ENCODE data around the gene PPFIA4.

The PPFIA4 gene

GRCh38 chr1:203060115-203060514, 33.8 kb downstream of the PPFIA4 start:
- DNase-seq: no peak

DNA sequence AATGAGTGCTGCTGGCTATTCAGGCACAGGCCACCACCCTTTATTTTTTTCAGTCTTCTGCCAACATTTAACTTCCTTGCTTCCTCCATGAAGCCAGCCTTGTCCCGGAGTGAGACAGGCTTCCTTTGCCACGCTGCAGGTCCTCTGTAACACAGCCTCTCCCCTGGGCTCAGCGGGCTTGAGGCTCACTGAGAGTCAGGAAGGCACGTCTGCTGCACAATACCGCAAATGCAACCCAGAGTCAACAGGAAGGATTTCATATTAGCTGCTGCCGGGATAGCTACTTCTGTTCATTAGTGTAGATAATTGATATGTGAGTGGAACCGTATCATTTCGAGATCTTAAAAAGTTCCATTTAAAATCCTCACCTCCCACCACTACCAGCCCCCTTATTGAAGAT, 37.0 kb downstream of the PPFIA4 start:
- DNase-seq: no peak

- DNase-seq: no peak
Observed at GRCh38 chr1:203065191-203065590, 38.9 kb downstream of the PPFIA4 start.

DNA sequence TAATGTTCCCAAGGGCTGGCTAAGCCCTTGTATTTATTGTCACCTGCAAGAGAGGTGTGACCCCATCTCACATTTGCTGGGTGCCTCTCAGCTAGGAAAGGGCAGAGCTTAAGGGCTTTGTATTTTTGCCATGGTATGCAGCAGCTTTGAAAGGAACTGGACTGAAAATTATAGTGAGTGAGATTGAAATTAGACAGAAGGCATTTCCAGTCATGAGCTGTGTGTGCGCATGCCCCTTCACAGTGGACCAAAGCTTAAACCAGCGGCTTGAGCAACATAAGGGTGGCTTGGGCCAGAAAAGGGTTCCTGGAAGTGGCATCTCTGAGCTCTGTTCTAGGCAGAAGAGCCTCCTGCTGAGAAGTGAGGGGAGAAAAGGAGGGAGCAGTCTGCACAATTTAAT, 39.7 kb downstream of the PPFIA4 start:
- no peak for DNase-seq

DNA sequence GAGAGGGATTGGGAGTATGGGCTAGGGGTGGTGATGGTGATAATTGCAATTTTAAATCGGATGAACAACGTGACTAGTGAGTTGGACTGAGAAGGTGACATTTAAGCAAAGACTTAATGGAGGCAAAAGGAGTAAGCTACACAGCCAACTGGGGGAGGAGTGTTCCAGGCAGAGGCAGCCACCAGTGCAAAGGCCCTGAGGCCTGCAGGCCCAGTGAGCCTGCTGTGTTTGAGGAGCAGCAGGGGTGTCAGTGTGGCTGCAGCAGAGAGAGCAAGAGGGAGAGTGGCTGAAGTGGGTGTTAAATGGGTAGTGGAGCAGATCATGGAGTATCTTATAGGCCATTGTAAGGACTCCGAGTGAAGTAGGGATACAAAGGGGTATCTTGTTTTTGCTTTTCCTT, 40.7 kb downstream of the PPFIA4 start:
- DNase-seq: no peak

DNA sequence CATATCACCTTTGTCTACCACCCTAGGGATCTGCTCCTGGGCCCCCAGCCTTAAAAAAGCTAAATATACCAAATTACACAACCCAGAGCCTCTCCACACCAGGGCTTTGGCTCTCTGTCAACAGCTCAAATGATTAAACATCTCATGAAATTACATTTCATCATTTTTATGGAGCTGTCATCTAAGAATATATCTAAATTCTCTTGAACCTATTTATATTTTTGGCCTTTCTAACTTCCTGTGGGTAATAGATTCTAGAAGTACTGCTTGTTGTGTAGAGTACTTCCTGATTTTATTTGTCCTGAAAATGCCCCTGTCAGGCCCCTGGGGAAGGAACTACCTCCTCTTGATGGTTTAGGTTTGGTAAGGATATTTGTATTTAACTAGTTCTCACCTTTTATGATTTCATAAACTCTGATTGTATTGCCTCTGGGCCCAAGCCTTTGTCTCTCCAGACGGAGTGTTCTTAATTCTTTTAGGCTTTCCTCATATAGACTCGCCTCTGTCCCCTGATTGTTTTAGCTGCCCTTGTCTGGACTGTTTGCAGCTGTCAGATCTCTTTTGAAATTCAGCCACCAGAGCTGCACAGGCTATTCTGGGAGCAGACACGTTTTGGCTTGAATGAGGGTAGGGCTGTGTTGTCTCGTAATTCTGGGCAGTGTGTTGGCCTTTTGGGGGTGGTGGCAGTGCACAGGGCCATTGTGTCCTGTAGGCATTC, 42.9 kb downstream of the PPFIA4 start:
- DNase-seq: no peak

DNA sequence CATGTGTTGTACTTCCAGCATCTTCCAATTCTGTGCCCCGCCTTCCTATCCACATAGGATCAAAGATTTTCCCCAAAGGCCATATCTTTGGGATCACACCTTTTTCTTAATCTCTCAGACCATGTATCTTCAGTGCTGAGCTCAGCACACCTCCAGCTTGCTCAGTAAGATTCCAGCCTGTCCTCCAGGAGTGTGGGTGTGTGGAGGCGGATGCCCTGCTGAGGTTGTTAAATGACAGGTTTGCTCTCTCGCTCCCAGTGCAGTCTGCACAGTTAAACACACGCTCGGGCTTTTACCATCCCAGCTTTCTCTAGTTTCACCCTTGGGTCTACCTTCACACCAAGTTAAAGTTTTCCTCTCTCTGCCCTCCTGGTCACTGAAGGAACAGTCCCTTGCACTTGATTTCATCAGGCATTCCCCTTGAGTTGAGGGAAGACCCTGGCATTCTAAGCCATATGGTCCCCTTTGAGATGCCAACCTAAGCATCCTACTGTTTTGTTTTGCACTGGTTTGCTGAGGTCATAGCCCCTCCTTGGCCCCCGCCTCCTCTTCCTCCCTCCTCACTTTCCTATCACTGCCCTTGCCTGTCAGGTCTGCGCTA, 45.8 kb downstream of the PPFIA4 start:
- DNase-seq: no peak

DNA sequence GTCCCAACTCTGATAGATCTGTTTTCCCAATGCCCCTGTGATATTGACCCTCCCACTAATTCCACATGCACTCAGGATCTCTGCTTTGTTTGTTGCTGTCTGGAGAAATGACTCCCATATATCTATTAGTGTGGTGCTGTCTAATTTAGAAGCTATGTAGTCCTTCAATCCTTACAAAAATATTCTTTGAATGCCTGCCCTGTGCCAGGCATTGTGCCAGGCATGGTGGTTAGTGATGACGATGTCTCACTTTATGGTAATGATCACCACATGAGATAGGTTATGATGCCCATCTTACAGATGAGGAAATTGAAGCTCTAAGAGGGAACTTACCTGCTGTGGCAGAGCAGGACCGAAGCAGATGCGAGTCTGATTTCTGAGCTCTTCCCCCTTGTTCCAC, 46.6 kb downstream of the PPFIA4 start:
- no peak for DNase-seq

GRCh38 chr1:203073469-203073868, 47.2 kb downstream of the PPFIA4 start:
- DNase-seq: no peak

DNA sequence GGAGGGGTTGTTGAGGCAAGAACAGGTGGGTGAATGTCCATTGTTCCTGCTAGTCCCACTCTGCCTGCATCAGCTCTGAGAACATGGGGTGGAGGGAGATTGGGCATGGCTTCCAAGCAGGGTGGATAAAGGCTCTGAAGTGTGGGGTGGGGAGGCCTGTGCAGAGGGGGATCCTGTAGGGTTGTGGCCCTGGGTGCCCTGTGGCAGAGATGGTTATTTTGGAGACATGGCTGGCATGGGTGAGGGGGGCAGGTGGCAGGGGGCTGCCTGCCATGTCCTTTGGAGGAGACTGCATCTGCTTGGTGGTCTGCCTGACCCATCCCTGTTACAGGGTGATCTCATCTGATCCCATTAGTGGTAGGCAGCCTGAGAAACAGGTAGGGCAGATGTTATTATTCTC, 48.3 kb downstream of the PPFIA4 start:
- DNase-seq: no peak

GRCh38 chr1:203075236-203076030, 49.1 kb downstream of the PPFIA4 start:
- no peak for DNase-seq

- DNase-seq: no peak
Observed at GRCh38 chr1:203076031-203076511, 49.8 kb downstream of the PPFIA4 start.

DNA sequence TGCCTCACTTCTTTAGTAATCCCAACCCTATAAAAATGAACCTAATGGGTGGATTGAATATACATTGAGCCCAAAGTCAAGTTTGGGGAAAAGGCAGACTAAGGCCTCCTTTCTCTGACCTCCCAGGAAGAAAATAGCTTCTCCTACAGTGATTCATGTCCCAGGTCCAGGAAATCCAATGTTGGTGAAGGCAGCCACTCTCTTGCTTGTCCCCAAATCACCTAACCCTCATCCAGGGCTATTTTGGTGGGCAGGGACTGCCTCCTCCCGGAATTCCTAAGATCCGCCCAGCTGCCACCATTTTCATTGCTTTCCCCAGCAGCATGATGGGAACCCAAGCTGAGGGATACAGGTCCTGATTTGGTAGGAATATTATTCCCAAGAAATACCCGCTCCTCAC, 51.1 kb downstream of the PPFIA4 start:
- no peak for DNase-seq

- DNase-seq: no peak
Observed at GRCh38 chr1:203077956-203078355, 51.7 kb downstream of the PPFIA4 start.

GRCh38 chr1:203078478-203078877, 52.2 kb downstream of the PPFIA4 start:
- DNase-seq: no peak

GRCh38 chr1:203080456-203080855, 54.2 kb downstream of the PPFIA4 start:
- DNase-seq: no peak

- no peak for DNase-seq
Observed at GRCh38 chr1:203081465-203082230, 55.4 kb downstream of the PPFIA4 start.

GRCh38 chr1:203082231-203082505, 55.9 kb downstream of the PPFIA4 start:
- DNase-seq: no peak

- no peak for DNase-seq
Observed at GRCh38 chr1:203082571-203083462, 56.5 kb downstream of the PPFIA4 start.

DNA sequence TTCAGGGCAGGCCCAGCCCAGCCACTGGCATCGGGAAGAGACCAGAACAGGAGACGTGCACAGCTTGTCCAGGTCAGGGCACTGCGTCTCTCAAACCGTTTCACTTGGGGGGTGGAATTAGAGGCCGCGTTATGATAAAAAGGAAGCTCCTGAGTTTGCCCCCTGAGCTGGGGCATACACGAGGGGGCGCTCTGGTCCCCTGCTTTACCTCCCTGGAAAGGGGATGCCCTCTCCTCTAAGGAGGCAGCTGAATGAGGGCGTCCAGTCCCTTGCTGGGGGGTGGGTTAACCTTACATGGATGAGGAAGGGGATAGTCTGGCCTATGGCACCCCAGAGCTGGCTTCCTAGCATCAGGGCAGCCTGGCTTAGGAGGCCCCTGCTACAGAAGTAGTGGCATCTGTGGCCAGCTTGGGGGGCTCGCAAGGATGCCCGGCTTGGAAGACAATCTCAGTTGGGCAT, 57.2 kb downstream of the PPFIA4 start:
- DNase-seq: no peak

DNA sequence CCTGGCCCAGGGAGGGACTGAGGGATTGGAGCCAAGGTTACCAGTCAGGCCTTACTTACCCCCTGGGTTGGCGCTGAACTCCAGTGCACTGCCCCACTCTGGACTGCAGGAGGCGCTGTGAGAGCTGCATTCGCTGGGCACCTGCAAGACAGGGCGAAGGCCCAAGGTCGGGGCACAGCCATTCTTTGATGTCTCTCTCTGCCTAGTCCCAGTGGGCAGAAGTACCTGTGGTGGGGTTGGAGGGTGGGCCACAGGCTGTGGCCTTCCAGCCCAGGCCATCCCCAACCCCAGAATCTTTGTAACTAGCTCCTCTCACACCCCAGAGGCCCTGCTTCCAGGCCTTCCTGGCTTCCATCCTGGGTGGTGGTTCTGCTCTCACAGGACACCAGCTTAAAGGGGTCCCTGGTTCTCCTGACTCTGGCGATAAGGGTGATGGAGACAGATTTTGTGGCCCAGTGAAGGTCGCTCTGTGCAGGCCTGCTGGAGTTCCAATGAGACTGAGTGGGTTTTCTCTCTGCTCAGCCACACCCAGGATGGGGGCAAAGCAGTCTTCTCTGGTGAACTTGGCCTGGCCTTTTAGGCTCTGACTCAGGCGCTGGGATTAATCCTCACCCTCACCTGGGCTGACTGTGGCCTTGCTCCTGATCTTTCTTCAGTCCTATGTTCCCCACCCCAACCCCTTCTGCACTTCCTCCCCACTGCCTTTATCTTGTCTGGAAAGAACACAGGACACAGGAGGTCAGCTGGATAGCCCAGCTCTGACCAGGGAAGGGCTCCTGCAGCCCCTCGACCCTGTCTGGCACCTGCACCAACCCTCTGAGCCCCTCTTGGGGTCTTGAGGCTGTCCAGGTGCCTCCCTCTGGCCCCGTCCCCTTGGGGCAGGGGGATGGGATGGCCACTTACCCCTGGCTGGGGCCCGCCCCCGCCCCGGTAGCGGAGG, 58.6 kb downstream of the PPFIA4 start:
- no peak for DNase-seq
